Astrocyte (in vitro differentiated cells and primary cell): ENCODE data around the gene HAP1. TPM values are rescaled to one million over a fixed set of nuclear protein-coding genes. Genes with fewer than 3 reads are reported as not detected.

ENCODE experiments used
- DNase-seq: peaks from one replicate; pipeline ENCODE4 v3.0.0-alpha.2; 2010; ENCODE audit warnings: low read depth
- FAIRE-seq: peaks from 2 replicates; lab custom pipeline; 2011; peaks lifted over from hg19 to GRCh38; lab: Jason Lieb, UNC
- H2AFZ ChIP-seq: 2 replicates; pipeline ENCODE4 v1.6.0; 2012; ENCODE audit warnings: low read depth, low read length, inconsistent platforms
- H3K27ac ChIP-seq: 2 replicates; pipeline ENCODE4 v1.5.1; 2011; ENCODE audit warnings: low read depth, low read length, inconsistent platforms
- H3K27me3 ChIP-seq: 2 replicates; pipeline ENCODE4 v1.6.0; 2011; ENCODE audit warnings: low read length, inconsistent platforms; ENCODE audit not compliant: insufficient read depth
- H3K36me3 ChIP-seq: 2 replicates; pipeline ENCODE4 v1.5.1; 2011; ENCODE audit warnings: low read length, inconsistent platforms; ENCODE audit not compliant: insufficient read depth
- H3K4me1 ChIP-seq: 2 replicates; pipeline ENCODE4 v1.5.1; 2011; ENCODE audit warnings: low read length, inconsistent platforms; ENCODE audit not compliant: insufficient read depth
- H3K4me2 ChIP-seq: 2 replicates; pipeline ENCODE4 v1.6.0; 2012; ENCODE audit warnings: low read length, inconsistent platforms
- H3K4me3 ChIP-seq: 2 replicates; pipeline ENCODE4 v1.5.1; 2011; ENCODE audit warnings: low read depth, mild to moderate bottlenecking, low read length, inconsistent platforms; ENCODE audit not compliant: insufficient read depth
- H3K79me2 ChIP-seq: 2 replicates; pipeline ENCODE4 v1.6.0; 2012; ENCODE audit warnings: mild to moderate bottlenecking, low read length, inconsistent platforms; ENCODE audit not compliant: insufficient read depth
- H3K9ac ChIP-seq: 2 replicates; pipeline ENCODE4 v1.6.0; 2012; ENCODE audit warnings: mild to moderate bottlenecking, low read length, inconsistent platforms
- H3K9me3 ChIP-seq: 2 replicates; pipeline ENCODE4 v1.5.1; 2012; ENCODE audit warnings: low read depth, mild to moderate bottlenecking, low read length, inconsistent platforms; ENCODE audit not compliant: insufficient read depth
- H4K20me1 ChIP-seq: 2 replicates; pipeline ENCODE4 v1.6.0; 2012; ENCODE audit warnings: low read length, inconsistent platforms; ENCODE audit not compliant: insufficient read depth
- H3K27ac Mint-ChIP-seq: one replicate; pipeline ENCODE4 v1.8.0; 2021; ENCODE audit warnings: mild to moderate bottlenecking, mixed read lengths; ENCODE audit not compliant: unreplicated experiment
- H3K27me3 Mint-ChIP-seq: one replicate; pipeline ENCODE4 v1.8.0; 2021; ENCODE audit warnings: low read depth, mixed read lengths; ENCODE audit not compliant: unreplicated experiment
- H3K36me3 Mint-ChIP-seq: one replicate; pipeline ENCODE4 v1.8.0; 2021; ENCODE audit warnings: low read depth, mixed read lengths; ENCODE audit not compliant: unreplicated experiment
- H3K4me1 Mint-ChIP-seq: one replicate; pipeline ENCODE4 v1.8.0; 2021; ENCODE audit warnings: low read depth, mixed read lengths; ENCODE audit not compliant: unreplicated experiment
- H3K4me3 Mint-ChIP-seq: one replicate; pipeline ENCODE4 v1.8.0; 2021; ENCODE audit warnings: mild to moderate bottlenecking, moderate library complexity, mixed read lengths; ENCODE audit not compliant: unreplicated experiment
- H3K9me3 Mint-ChIP-seq: one replicate; pipeline ENCODE4 v1.8.0; 2021; ENCODE audit warnings: mild to moderate bottlenecking, mixed read lengths; ENCODE audit not compliant: unreplicated experiment
- EZH2 ChIP-seq: IDR thresholded peaks from 2 replicates; pipeline ENCODE4 v1.6.1; 2012; ENCODE audit warnings: mild to moderate bottlenecking, low read length, inconsistent platforms; ENCODE audit not compliant: insufficient read depth
- total RNA-seq: library from RNA; stranded (reverse); gene quantifications from 2 replicates; pipeline ENCODE4 v1.2.1, GENCODE V29; 2021
- TF ChIP-seq, protein P1 (sequence below): IDR thresholded peaks from 2 replicates; pipeline ENCODE4 v1.5.1; 2011; ENCODE audit warnings: low read depth, mild to moderate bottlenecking, inconsistent platforms, low read length, moderate library complexity; ENCODE audit not compliant: insufficient read depth

The HAP1 gene
- total RNA-seq, 1 donor from 2014 or later = 0.52 TPM

DNA sequence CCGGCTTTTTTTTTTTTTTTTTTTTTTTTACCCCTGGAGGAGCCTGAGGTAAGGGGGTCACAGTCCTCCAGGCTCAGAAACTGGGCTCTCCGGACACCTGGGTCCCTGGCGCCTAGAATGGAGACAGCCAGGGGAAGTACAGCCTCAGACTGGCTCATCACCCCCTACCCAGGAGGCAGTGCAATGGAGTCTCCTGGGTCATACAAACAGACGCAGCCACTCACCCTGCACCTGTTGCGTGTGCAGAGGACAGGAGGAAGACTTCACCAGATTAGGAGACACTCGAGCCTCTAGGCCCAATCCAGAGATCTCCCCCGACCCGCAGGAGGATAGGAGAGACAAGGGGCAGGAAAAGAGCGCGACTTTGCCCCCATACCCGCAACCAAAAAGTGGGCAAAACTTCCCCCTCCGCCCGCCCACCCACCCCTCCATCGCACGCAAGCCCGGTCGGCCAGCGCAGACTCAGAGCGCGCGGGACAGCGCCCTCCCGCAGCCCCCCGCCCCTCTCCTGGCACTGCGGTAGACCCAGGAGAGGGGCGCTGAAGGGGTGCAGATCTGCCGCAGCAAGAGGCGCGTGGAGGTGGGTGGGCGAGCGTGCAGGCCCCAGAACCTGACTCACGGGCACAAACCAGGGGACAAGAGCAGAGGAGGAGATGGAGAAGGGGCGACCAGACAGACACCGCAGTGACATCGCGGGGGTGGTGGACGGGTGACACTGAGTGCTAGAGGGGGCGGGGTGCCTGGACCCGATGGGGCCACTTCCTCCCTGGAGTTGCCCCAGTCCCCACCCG lies 900 bp downstream of the HAP1 start:
- Mint-ChIP-seq H3K4me1 (peaks cover 2% of the 10 kb centered on the region), H3K27ac (no peak overlapping the region), H3K27me3 (peaks cover 58% of the 10 kb centered on the region), H3K9me3 (no peaks in the 10 kb centered on the region), H3K36me3 (no peaks in the 10 kb centered on the region), H3K4me3 (peak overlapping the region; percentile 78)
- peak overlapping the region; percentile 87 for H3K4me2 ChIP-seq
- H3K4me3 ChIP-seq = no peak overlapping the region
- H3K79me2 ChIP-seq = no peaks in the 10 kb centered on the region
- peaks cover 56% of the 10 kb centered on the region for H3K27me3 ChIP-seq
- TF ChIP-seq EZH2 = peak; percentile 93
- TF ChIP-seq, protein P1, sequence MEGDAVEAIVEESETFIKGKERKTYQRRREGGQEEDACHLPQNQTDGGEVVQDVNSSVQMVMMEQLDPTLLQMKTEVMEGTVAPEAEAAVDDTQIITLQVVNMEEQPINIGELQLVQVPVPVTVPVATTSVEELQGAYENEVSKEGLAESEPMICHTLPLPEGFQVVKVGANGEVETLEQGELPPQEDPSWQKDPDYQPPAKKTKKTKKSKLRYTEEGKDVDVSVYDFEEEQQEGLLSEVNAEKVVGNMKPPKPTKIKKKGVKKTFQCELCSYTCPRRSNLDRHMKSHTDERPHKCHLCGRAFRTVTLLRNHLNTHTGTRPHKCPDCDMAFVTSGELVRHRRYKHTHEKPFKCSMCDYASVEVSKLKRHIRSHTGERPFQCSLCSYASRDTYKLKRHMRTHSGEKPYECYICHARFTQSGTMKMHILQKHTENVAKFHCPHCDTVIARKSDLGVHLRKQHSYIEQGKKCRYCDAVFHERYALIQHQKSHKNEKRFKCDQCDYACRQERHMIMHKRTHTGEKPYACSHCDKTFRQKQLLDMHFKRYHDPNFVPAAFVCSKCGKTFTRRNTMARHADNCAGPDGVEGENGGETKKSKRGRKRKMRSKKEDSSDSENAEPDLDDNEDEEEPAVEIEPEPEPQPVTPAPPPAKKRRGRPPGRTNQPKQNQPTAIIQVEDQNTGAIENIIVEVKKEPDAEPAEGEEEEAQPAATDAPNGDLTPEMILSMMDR = no peak
- DNase-seq = no peak
- no peak for FAIRE-seq
- H3K36me3 ChIP-seq = no peaks in the 10 kb centered on the region
- H2AFZ ChIP-seq = peak overlapping the region; percentile 78
- H3K9me3 ChIP-seq = no peaks in the 10 kb centered on the region
- no peaks in the 10 kb centered on the region for H4K20me1 ChIP-seq
- no peak overlapping the region for H3K9ac ChIP-seq
- no peak overlapping the region for H3K27ac ChIP-seq
- H3K4me1 ChIP-seq = peaks cover 13% of the 10 kb centered on the region

DNA sequence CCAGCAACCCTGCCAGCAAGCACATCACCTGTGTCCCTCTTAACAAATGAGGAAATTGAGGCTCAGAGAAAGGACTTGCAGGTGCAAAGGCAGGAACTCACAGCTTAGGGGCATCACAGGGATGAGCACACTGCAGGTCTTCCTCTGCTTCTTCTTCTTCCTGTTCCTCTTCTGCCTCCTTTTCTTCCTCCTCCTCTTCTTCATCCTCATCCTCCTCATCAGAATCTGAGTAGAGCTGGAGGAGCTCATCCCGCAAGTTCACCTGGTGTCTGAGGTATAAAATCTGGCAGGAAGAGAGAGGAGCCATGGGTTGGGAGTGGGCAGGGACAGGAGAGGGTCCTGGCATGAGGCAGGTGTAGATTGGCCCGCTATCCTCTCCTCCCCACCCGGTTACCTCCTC lies 2.6 kb downstream of the HAP1 start:
- Histone ChIP-seq H3K4me3 (no peak overlapping the region), H3K4me1 (peaks cover 10% of the 10 kb centered on the region), H3K27me3 (peaks cover 47% of the 10 kb centered on the region), H3K9ac (no peak overlapping the region), H3K79me2 (no peaks in the 10 kb centered on the region), H4K20me1 (no peaks in the 10 kb centered on the region), H3K36me3 (no peaks in the 10 kb centered on the region), H3K4me2 (no peak overlapping the region), H2AFZ (no peak overlapping the region), H3K27ac (no peak overlapping the region), H3K9me3 (no peaks in the 10 kb centered on the region)
- no peaks in the 10 kb centered on the region for H3K9me3 Mint-ChIP-seq
- no peaks in the 10 kb centered on the region for H3K36me3 Mint-ChIP-seq
- peaks cover 58% of the 10 kb centered on the region for H3K27me3 Mint-ChIP-seq
- no peak for DNase-seq
- no peak for FAIRE-seq
- no peak overlapping the region for H3K27ac Mint-ChIP-seq
- no peak overlapping the region for H3K4me3 Mint-ChIP-seq
- H3K4me1 Mint-ChIP-seq = peaks cover 2% of the 10 kb centered on the region
- TF ChIP-seq EZH2 = no peak
- TF ChIP-seq, protein P1 = no peak

DNA sequence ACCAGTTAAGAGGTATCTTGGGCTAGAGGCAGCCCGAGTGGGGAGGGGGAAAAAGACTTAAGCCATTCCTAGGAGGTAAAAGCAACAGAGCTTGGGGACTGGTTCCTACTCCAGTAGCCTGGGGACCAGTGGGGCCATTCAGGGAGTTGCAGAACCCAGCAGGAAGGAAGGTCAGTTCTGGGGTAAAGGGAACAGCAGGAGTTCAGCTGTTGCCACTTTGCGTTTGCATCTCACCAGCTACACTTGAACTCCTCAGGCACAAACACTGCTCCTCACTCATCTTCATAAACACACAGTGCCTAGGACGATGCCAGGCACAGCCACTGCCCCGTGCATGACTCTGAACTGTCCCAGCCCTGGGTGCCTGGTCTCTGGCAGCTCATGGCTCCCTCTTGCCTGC lies 4.0 kb downstream of the HAP1 start:
- no peak overlapping the region for H3K9ac ChIP-seq
- no peaks in the 10 kb centered on the region for H3K36me3 ChIP-seq
- Mint-ChIP-seq H3K27me3 (peaks cover 49% of the 10 kb centered on the region), H3K4me3 (no peak overlapping the region), H3K9me3 (no peaks in the 10 kb centered on the region), H3K36me3 (no peaks in the 10 kb centered on the region), H3K4me1 (peaks cover 2% of the 10 kb centered on the region), H3K27ac (no peak overlapping the region)
- no peak overlapping the region for H2AFZ ChIP-seq
- no peak overlapping the region for H3K27ac ChIP-seq
- H3K9me3 ChIP-seq = no peaks in the 10 kb centered on the region
- H3K4me2 ChIP-seq = no peak overlapping the region
- DNase-seq (no peak), FAIRE-seq (no peak)
- H3K4me1 ChIP-seq = peaks cover 10% of the 10 kb centered on the region
- H3K27me3 ChIP-seq = peaks cover 39% of the 10 kb centered on the region
- no peaks in the 10 kb centered on the region for H3K79me2 ChIP-seq
- no peaks in the 10 kb centered on the region for H4K20me1 ChIP-seq
- H3K4me3 ChIP-seq = no peak overlapping the region
- TF ChIP-seq, protein P1 = no peak
- TF ChIP-seq EZH2 = no peak
